ENCODE measurements around the gene LRRC63.

Gene LRRC63

GRCh38 chr13:46304546-46304945 lies 92.8 kb downstream of the LRRC63 start:
- ChIA-PET CTCF (no interaction called here), POLR2A (no interaction called here)
- DNase-seq (ENCODE audit: extremely low spot score), result no peak
- TF ChIP-seq FOXA1 (IDR thresholded peaks at IDR 0.05), result no peak
- no peak for TF ChIP-seq SUZ12 (IDR thresholded peaks at IDR 0.05)
- TF ChIP-seq L3MBTL2 (conservative IDR thresholded peaks at IDR 0.05), result no peak
- TF ChIP-seq ELF4 (IDR thresholded peaks at IDR 0.05), result no peak
- no peak for TF ChIP-seq FOXM1 (IDR thresholded peaks at IDR 0.05; ENCODE audit: borderline replicate concordance)
- no peak for TF ChIP-seq SP1 (IDR thresholded peaks at IDR 0.05)
- no peak for TF ChIP-seq ARNT (IDR thresholded peaks at IDR 0.05)
- TF ChIP-seq PKNOX1 (IDR thresholded peaks at IDR 0.05), result no peak
- TF ChIP-seq TARDBP (IDR thresholded peaks at IDR 0.05), result no peak
- TF ChIP-seq BHLHE40 (IDR thresholded peaks at IDR 0.05; ENCODE audit: borderline replicate concordance), result no peak
- TF ChIP-seq ZNF384 (IDR thresholded peaks at IDR 0.05), result no peak
- TF ChIP-seq HDGF (IDR thresholded peaks at IDR 0.05; ENCODE audit: borderline replicate concordance), result no peak
- TF ChIP-seq FOXK2 (IDR thresholded peaks at IDR 0.05), result no peak
- TF ChIP-seq CTBP1 (IDR thresholded peaks at IDR 0.05; ENCODE audit: borderline replicate concordance), result no peak
- TF ChIP-seq LEF1 (IDR thresholded peaks at IDR 0.05; ENCODE audit: borderline replicate concordance), result no peak
- no peak for TF ChIP-seq NFRKB (IDR thresholded peaks at IDR 0.05)

- POLR2A ChIA-PET, result no interaction called here
- CTCF ChIA-PET, result no interaction called here
- no peak for DNase-seq (ENCODE audit: extremely low spot score)
- no peak for TF ChIP-seq HDGF (IDR thresholded peaks at IDR 0.05; ENCODE audit: borderline replicate concordance)
- no peak for TF ChIP-seq FOXA1 (IDR thresholded peaks at IDR 0.05)
- TF ChIP-seq ZNF384 (IDR thresholded peaks at IDR 0.05), result no peak
- no peak for TF ChIP-seq SUZ12 (IDR thresholded peaks at IDR 0.05)
- no peak for TF ChIP-seq FOXK2 (IDR thresholded peaks at IDR 0.05)
- no peak for TF ChIP-seq ELF4 (IDR thresholded peaks at IDR 0.05)
- TF ChIP-seq L3MBTL2 (conservative IDR thresholded peaks at IDR 0.05), result no peak
- no peak for TF ChIP-seq ARNT (IDR thresholded peaks at IDR 0.05)
- TF ChIP-seq CTBP1 (IDR thresholded peaks at IDR 0.05; ENCODE audit: borderline replicate concordance), result no peak
- TF ChIP-seq FOXM1 (IDR thresholded peaks at IDR 0.05; ENCODE audit: borderline replicate concordance), result no peak
- TF ChIP-seq NFRKB (IDR thresholded peaks at IDR 0.05), result no peak
- TF ChIP-seq PKNOX1 (IDR thresholded peaks at IDR 0.05), result no peak
- no peak for TF ChIP-seq TARDBP (IDR thresholded peaks at IDR 0.05)
- no peak for TF ChIP-seq BHLHE40 (IDR thresholded peaks at IDR 0.05; ENCODE audit: borderline replicate concordance)
- no peak for TF ChIP-seq LEF1 (IDR thresholded peaks at IDR 0.05; ENCODE audit: borderline replicate concordance)
- TF ChIP-seq SP1 (IDR thresholded peaks at IDR 0.05), result no peak
Measured at GRCh38 chr13:46307554-46307953, 95.8 kb downstream of the LRRC63 start.

GRCh38 chr13:46310066-46310465 lies 98.3 kb downstream of the LRRC63 start:
- TF ChIP-seq SP1 (IDR thresholded peaks at IDR 0.05), result no peak
- TF ChIP-seq FOXK2 (IDR thresholded peaks at IDR 0.05), result no peak
- TF ChIP-seq SUZ12 (IDR thresholded peaks at IDR 0.05), result no peak
- no peak for TF ChIP-seq ELF4 (IDR thresholded peaks at IDR 0.05)
- no peak for TF ChIP-seq CTBP1 (IDR thresholded peaks at IDR 0.05; ENCODE audit: borderline replicate concordance)
- TF ChIP-seq PKNOX1 (IDR thresholded peaks at IDR 0.05), result no peak
- no peak for TF ChIP-seq HDGF (IDR thresholded peaks at IDR 0.05; ENCODE audit: borderline replicate concordance)
- no peak for TF ChIP-seq LEF1 (IDR thresholded peaks at IDR 0.05; ENCODE audit: borderline replicate concordance)
- TF ChIP-seq TARDBP (IDR thresholded peaks at IDR 0.05), result no peak
- TF ChIP-seq FOXM1 (IDR thresholded peaks at IDR 0.05; ENCODE audit: borderline replicate concordance), result no peak
- no peak for TF ChIP-seq NFRKB (IDR thresholded peaks at IDR 0.05)
- TF ChIP-seq FOXA1 (IDR thresholded peaks at IDR 0.05), result no peak
- TF ChIP-seq ZNF384 (IDR thresholded peaks at IDR 0.05), result no peak
- TF ChIP-seq BHLHE40 (IDR thresholded peaks at IDR 0.05; ENCODE audit: borderline replicate concordance), result no peak
- no peak for TF ChIP-seq ARNT (IDR thresholded peaks at IDR 0.05)
- no peak for TF ChIP-seq L3MBTL2 (conservative IDR thresholded peaks at IDR 0.05)
- ChIA-PET CTCF (no interaction called here), POLR2A (no interaction called here)
- DNase-seq (ENCODE audit: extremely low spot score), result no peak

GRCh38 chr13:46311217-46311616 lies 99.5 kb downstream of the LRRC63 start:
- TF ChIP-seq L3MBTL2 (conservative IDR thresholded peaks at IDR 0.05) (no peak), FOXK2 (IDR thresholded peaks at IDR 0.05) (no peak), FOXM1 (IDR thresholded peaks at IDR 0.05; ENCODE audit: borderline replicate concordance) (no peak), SP1 (IDR thresholded peaks at IDR 0.05) (no peak), ARNT (IDR thresholded peaks at IDR 0.05) (no peak)
- no peak for DNase-seq (ENCODE audit: extremely low spot score)
- POLR2A ChIA-PET, result no interaction called here
- CTCF ChIA-PET, result no interaction called here

- TF ChIP-seq FOXK2 (IDR thresholded peaks at IDR 0.05) (no peak), HDGF (IDR thresholded peaks at IDR 0.05; ENCODE audit: borderline replicate concordance) (no peak), FOXA1 (IDR thresholded peaks at IDR 0.05) (no peak), CTBP1 (IDR thresholded peaks at IDR 0.05; ENCODE audit: borderline replicate concordance) (no peak), BHLHE40 (IDR thresholded peaks at IDR 0.05; ENCODE audit: borderline replicate concordance) (no peak), LEF1 (IDR thresholded peaks at IDR 0.05; ENCODE audit: borderline replicate concordance) (no peak)
- CTCF ChIA-PET, result no interaction called here
Measured at GRCh38 chr13:46313024-46313423, 101.3 kb downstream of the LRRC63 start.

GRCh38 chr13:46313432-46314257 lies 101.9 kb downstream of the LRRC63 start:
- TF ChIP-seq SP1 (IDR thresholded peaks at IDR 0.05) (no peak), FOXA1 (IDR thresholded peaks at IDR 0.05) (no peak), TARDBP (IDR thresholded peaks at IDR 0.05) (no peak), FOXK2 (IDR thresholded peaks at IDR 0.05) (no peak), ARNT (IDR thresholded peaks at IDR 0.05) (no peak), ZNF384 (IDR thresholded peaks at IDR 0.05) (no peak), L3MBTL2 (conservative IDR thresholded peaks at IDR 0.05) (no peak), ELF4 (IDR thresholded peaks at IDR 0.05) (no peak), BHLHE40 (IDR thresholded peaks at IDR 0.05; ENCODE audit: borderline replicate concordance) (no peak), FOXM1 (IDR thresholded peaks at IDR 0.05; ENCODE audit: borderline replicate concordance) (no peak), HDGF (IDR thresholded peaks at IDR 0.05; ENCODE audit: borderline replicate concordance) (no peak), NFRKB (IDR thresholded peaks at IDR 0.05) (no peak), CTBP1 (IDR thresholded peaks at IDR 0.05; ENCODE audit: borderline replicate concordance) (no peak), SUZ12 (IDR thresholded peaks at IDR 0.05) (no peak), LEF1 (IDR thresholded peaks at IDR 0.05; ENCODE audit: borderline replicate concordance) (no peak)
- POLR2A ChIA-PET, result no interaction called here
- CTCF ChIA-PET, result interaction anchor here (0.6 kb wide), 1 partner anchor 18 kb away, joined by 3 read pairs; no protein-coding TSS in a partner anchor
- no peak for DNase-seq (ENCODE audit: extremely low spot score)

More at GRCh38 chr13:46313024-46313423, 101.3 kb downstream of the LRRC63 start:
- no peak for DNase-seq (ENCODE audit: extremely low spot score)
- POLR2A ChIA-PET, result no interaction called here
